CD4-positive, alpha-beta T cell treated with Interferon alpha-2 for 1 hour (primary cell): ENCODE measurements around the gene NEO1.

Source experiments
- DNase-seq, 2 donors: peaks; one replicate each; pipeline ENCODE4 v3.0.0-alpha.2; 2020 to 2022

NEO1 gene

GRCh38 chr15:73335471-73335870, 283.2 kb downstream of the NEO1 start:
- no peak for DNase-seq

DNA sequence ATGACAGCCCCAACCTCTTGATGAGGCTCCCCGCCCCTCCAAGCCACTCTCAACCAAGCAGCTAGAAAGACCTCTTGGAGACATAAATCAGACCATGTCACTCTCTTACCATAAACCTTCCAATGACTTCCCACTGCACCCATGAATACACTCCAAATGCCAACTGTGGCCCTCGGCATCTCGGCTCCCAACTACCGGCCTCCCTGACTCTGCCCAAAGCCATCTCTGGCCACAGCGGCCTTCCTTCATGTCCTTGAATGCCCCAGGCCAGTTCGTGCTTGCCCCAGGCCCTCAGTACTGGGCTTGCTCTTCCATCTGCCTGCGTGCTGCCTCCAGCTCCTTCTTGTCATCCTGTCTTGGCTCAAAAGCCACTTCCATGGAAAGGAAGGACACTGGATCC, 284.5 kb downstream of the NEO1 start:
- no peak for DNase-seq

GRCh38 chr15:73337187-73337586, 284.9 kb downstream of the NEO1 start:
- no peak for DNase-seq

DNA sequence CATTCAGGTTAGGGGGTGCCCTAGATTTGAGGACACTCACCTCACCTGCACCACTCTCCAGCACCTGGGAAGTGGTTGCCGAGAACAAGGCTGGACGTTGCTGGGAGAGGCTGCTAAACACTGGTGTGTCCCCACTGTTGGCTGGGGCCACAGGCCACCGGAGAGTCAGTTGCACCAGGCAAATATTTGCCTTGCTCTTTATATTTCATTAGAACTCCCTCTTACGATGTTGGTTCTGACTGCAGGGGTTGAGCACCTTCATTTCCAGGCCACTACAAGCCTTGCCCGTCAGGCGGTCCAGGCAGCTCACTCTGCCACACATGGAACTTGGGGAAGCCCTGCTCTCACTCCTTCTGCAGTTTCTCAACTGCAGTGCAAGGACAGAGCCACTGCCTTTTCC, 285.8 kb downstream of the NEO1 start:
- DNase-seq, result no peak

DNA sequence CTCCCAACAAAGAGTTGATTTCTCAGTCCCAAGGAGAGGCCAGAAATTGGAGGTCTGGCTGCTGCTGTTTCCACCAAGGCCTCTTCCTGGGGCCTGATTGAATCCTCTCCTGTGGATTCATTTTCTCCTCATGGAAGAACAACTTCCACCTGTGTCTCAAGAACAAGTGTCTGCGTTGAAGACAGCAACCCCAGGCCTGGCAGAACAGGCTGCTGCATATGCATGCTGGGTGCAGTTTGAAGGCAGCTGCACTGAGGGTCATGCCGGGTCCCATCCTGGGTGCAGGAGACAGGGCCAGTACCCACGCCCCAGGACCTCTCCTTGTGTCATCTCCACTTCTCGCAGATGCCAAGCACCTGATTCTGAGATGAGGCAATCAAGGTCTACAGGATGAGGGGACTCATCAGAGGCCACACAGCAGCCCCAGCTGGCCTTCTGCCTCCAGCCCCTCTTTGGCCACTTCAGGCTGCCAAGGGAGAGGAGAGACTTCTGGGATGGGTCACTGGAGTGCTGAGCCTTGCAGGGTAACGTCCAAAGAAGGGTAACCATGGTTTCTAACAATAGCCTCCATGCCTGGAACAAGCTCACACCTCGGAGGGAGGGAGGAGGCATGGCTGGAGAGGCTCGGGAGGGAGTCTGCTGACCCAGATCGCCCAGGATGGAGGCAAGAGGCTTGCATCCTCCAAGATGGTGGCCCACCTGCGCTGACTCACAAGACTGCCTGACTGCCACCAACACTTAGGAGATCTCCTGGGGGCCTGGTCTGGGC, 286.5 kb downstream of the NEO1 start:
- no peak for DNase-seq

GRCh38 chr15:73340502-73341192, 288.4 kb downstream of the NEO1 start:
- DNase-seq, result no peak

GRCh38 chr15:73341886-73342600, 289.8 kb downstream of the NEO1 start:
- no peak for DNase-seq

- no peak for DNase-seq
These were observed 291.8 kb downstream of the NEO1 start for GRCh38 chr15:73344056-73344455.

DNA sequence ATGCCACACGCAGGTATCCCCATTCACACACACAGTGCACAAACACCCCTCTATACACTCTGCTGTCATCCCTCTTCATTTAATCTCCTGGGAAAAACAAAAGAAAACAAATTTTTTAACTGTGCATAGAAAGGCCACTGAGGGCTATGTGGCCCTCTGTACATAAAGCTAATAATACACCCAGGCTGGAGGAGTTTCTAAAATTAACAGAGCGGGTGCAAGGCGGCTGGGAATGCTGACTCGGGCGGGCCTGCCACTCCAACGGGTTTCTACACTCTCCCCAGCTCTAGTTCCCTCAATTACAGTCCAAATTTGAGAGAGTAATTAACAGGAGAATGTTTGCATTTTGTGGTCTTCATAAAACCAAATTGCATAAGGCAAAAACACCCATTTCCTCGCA, 293.4 kb downstream of the NEO1 start:
- DNase-seq, result no peak

DNA sequence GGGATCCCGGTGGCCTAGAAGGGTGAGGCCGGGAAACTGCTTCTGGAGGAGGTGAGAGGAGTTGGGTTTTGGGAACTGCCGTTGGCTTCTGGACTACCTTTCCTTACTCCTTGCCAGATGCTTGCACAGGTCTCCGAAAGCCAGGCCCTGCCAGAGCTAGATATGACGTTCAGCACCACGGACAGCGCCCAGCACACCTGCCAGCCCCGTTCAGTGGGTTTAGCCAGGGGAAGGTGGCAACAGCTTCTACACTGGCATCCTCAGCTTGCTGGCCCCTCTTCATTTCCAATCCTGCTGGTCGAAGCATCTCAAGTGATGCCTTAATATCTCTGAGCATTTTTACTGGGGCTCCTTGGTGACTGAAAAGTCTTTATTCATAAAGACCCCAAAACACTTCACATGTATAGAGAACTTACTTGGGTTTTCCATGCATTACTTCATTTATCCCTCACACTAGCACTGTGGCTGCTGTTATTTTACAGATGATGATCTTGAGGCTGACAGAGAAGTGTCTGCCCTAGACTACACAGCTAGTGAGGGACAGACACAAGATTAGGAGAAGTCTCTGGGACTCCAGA, 294.6 kb downstream of the NEO1 start:
- DNase-seq, result peak; percentile 17 to 53

GRCh38 chr15:73349191-73349590, 296.9 kb downstream of the NEO1 start:
- DNase-seq, result no peak

DNA sequence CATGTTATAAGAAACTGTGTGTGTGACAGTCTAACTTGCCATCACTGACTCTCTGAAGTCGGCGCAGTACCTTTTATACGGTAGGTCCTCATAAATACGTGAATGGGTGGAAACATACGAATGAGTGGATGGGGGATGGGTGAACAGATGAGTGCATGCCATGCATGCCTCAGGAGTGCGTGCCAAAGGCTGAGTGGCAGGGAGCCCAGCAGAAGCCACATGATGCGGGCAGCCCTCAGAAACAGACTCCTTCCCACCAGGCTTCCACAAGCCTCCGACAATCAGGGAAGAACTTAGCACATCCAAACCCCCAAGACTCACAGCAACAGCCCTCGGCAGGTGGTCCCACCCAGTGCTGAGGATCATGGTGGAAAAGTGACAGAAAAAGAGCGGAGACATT, 299.8 kb downstream of the NEO1 start:
- no peak for DNase-seq

GRCh38 chr15:73353734-73354133, 301.5 kb downstream of the NEO1 start:
- DNase-seq, result no peak

GRCh38 chr15:73354241-73354640, 302.0 kb downstream of the NEO1 start:
- no peak for DNase-seq
